Suprapubic skin (tissue), 4 donors: Measurements from ENCODE around the gene ZNF223. TPM values are rescaled to one million over a fixed set of nuclear protein-coding genes. Genes with fewer than 3 reads are reported as not detected.
A peak's percentile ranks its signal among the peaks of the same experiment; 100 is the strongest.

Experiments used
- DNase-seq, 2 donors: peaks; one replicate each; pipeline ENCODE4 v3.0.0-alpha.2; 2019; ENCODE audit warnings: low spot score in 2 of 2
- H3K27ac ChIP-seq: fragments of 200-600 bp; sonication (generic); one replicate; pipeline ENCODE4 v1.5.1; 2019
- H3K27me3 ChIP-seq: fragments of 200-600 bp; sonication (generic); one replicate; pipeline ENCODE4 v1.5.1; 2019
- H3K36me3 ChIP-seq: fragments of 200-600 bp; sonication (generic); one replicate; pipeline ENCODE4 v1.5.1; 2019
- H3K4me1 ChIP-seq: fragments of 200-600 bp; sonication (generic); one replicate; pipeline ENCODE4 v1.5.1; 2019
- H3K4me3 ChIP-seq: fragments of 200-600 bp; sonication (generic); one replicate; pipeline ENCODE4 v1.5.1; 2019; ENCODE audit warnings: mild to moderate bottlenecking
- H3K9me3 ChIP-seq: fragments of 200-600 bp; sonication (generic); one replicate; pipeline ENCODE4 v1.5.1; 2019
- EP300 ChIP-seq: sonication (generic); formaldehyde crosslinking; IDR thresholded peaks from one replicate; pipeline ENCODE4 v1.6.1; 2017; ENCODE audit warnings: antibody characterized with exemption
- POLR2A ChIP-seq, 2 donors: fragments of 450-650 bp; IDR thresholded peaks; one replicate each; pipeline ENCODE4 v1.6.1; 2017; ENCODE audit warnings: antibody characterized with exemption in 2 of 2, mild to moderate bottlenecking in 2 of 2, moderate library complexity in 2 of 2
- POLR2AphosphoS5 ChIP-seq, 3 donors: sonication (generic); formaldehyde crosslinking; IDR thresholded peaks; one replicate each; pipeline ENCODE4 v1.6.1; 2017; ENCODE audit warnings: antibody characterized with exemption in 3 of 3
- WGBS: methylation state at CpG from one replicate; pipeline ENCODE4 v1.1.5; 2018; 5-methylcytosine and 5-hydroxymethylcytosine counted together
- total RNA-seq, 4 donors: library from RNA; depleted of rRNA; stranded (reverse); fragments of >200 nt; gene quantifications; one replicate each; pipeline ENCODE4 v1.1.0, GENCODE V29; 2016
- TF ChIP-seq, protein P1 (sequence below), 2 donors: fragments of 200-600 bp in 1 of 2; fragments of 450-650 bp in 1 of 2; sonication (generic) in 1 of 2; IDR thresholded peaks; one replicate each; pipeline ENCODE4 v1.5.1; 2016 to 2019; ENCODE audit warnings: antibody characterized with exemption in 2 of 2, mild to moderate bottlenecking in 1 of 2, moderate library complexity in 1 of 2

The ZNF223 gene
- total RNA-seq, 4 donors from 2014 or later: 1.3 to 13.4 (median 5.7) TPM

DNA sequence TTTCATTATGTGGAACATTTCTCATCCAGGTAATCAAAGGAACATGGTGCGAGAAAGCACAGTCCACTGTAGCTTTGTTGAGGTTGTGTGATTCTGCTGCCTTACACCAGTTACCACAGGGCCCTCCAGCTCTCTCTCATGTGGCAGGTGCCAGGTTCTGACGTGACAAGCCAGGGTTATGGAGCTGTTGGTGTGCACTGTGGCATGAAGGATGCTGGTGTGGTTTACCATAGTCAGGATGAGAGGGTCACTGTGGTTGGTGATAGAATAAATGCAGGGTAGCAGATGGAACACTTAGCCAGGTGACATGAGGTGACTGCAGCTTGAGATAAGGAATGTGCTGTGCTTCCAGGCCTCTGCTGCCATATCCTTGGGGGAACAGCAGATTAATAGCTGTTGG lies 7.4 kb downstream of the ZNF223 start:
- Histone ChIP-seq H3K4me1 (no peaks in the 10 kb centered on the region), H3K27ac (no peak overlapping the region), H3K9me3 (peaks cover 12% of the 10 kb centered on the region), H3K4me3 (no peak overlapping the region), H3K36me3 (peaks cover 77% of the 10 kb centered on the region), H3K27me3 (no peaks in the 10 kb centered on the region)
- DNase-seq: no peak
- TF ChIP-seq EP300 (no peak), POLR2A (IDR thresholded peaks at IDR 0.05) (no peak), POLR2AphosphoS5 (IDR thresholded peaks at IDR 0.05) (no peak)
- TF ChIP-seq, protein P1, sequence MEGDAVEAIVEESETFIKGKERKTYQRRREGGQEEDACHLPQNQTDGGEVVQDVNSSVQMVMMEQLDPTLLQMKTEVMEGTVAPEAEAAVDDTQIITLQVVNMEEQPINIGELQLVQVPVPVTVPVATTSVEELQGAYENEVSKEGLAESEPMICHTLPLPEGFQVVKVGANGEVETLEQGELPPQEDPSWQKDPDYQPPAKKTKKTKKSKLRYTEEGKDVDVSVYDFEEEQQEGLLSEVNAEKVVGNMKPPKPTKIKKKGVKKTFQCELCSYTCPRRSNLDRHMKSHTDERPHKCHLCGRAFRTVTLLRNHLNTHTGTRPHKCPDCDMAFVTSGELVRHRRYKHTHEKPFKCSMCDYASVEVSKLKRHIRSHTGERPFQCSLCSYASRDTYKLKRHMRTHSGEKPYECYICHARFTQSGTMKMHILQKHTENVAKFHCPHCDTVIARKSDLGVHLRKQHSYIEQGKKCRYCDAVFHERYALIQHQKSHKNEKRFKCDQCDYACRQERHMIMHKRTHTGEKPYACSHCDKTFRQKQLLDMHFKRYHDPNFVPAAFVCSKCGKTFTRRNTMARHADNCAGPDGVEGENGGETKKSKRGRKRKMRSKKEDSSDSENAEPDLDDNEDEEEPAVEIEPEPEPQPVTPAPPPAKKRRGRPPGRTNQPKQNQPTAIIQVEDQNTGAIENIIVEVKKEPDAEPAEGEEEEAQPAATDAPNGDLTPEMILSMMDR (IDR thresholded peaks at IDR 0.05): no peak
- WGBS: 100% methylated on average over 2 of the region's 2 CpGs

DNA sequence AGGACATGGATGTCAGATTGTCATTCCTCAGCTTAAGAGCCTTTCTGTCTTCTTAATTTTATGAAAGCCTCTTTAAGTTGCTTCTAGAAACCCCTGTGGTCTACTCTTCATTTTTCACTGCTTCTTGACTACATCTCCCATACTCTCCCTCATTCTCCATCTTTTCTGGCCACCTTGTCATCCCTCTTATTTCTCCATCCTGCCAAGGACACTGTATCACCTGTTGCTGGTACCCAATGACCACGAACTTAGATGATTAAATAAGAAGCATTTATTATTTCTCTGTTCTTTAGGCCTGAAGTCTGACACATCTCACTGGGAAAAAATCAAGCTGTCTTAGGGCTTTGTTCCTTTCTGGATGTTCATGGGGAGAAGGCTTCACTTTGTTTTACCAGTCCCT lies 9.2 kb downstream of the ZNF223 start:
- H3K27me3 ChIP-seq: no peaks in the 10 kb centered on the region
- 96% methylated on average over 1 of the region's 1 CpG for WGBS
- no peak overlapping the region for H3K27ac ChIP-seq
- no peaks in the 10 kb centered on the region for H3K4me1 ChIP-seq
- no peak overlapping the region for H3K4me3 ChIP-seq
- TF ChIP-seq POLR2A (IDR thresholded peaks at IDR 0.05) (no peak), POLR2AphosphoS5 (IDR thresholded peaks at IDR 0.05) (no peak), EP300 (no peak)
- TF ChIP-seq, protein P1 (IDR thresholded peaks at IDR 0.05): no peak
- no peak for DNase-seq
- peaks cover 18% of the 10 kb centered on the region for H3K9me3 ChIP-seq
- H3K36me3 ChIP-seq: peaks cover 82% of the 10 kb centered on the region

DNA sequence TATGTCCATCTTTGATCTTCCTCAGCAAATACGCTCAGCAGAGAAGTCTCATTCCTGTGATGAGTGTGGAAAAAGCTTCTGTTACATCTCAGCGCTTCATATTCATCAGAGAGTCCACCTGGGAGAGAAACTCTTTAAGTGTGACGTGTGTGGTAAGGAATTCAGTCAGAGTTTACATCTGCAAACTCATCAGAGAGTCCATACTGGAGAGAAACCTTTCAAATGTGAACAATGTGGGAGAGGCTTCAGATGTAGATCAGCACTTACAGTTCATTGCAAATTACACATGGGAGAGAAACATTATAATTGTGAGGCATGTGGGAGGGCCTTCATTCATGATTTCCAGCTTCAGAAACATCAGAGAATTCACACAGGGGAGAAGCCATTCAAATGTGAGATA lies 14.5 kb downstream of the ZNF223 start:
- H3K36me3 ChIP-seq: peaks cover 61% of the 10 kb centered on the region
- no peaks in the 10 kb centered on the region for H3K27me3 ChIP-seq
- DNase-seq: no peak
- TF ChIP-seq POLR2AphosphoS5 (IDR thresholded peaks at IDR 0.05): no peak
- no peak for TF ChIP-seq EP300
- no peak for TF ChIP-seq POLR2A (IDR thresholded peaks at IDR 0.05)
- TF ChIP-seq, protein P1 (IDR thresholded peaks at IDR 0.05): no peak
- H3K4me3 ChIP-seq: no peak overlapping the region
- H3K4me1 ChIP-seq: peaks cover 3% of the 10 kb centered on the region
- no peak overlapping the region for H3K27ac ChIP-seq
- 78% methylated on average over 3 of the region's 3 CpGs for WGBS
- H3K9me3 ChIP-seq: peaks cover 47% of the 10 kb centered on the region

DNA sequence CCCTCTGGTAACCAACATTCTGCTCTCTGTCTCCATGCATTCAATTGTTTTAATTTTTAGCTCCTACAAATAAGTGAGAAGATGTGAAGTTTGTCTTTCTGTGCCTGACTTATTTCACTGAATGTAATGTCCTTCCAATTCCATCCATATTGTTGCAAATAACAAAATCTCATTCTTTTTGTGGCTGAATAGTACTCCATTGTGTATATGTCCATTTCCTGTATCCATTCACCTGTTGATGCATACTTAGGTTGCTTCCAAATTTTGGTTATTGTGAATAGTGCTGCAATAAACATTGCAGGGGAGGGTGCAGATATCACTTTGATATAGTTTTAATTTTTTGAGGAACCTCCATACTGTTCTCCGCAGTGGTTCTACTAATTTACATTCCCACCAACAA lies 17.6 kb downstream of the ZNF223 start:
- Histone ChIP-seq H3K4me3 (no peak overlapping the region), H3K36me3 (peaks cover 30% of the 10 kb centered on the region), H3K4me1 (peaks cover 19% of the 10 kb centered on the region), H3K27ac (no peak overlapping the region), H3K27me3 (no peaks in the 10 kb centered on the region), H3K9me3 (peaks cover 34% of the 10 kb centered on the region)
- 93% methylated on average over 1 of the region's 1 CpG for WGBS
- TF ChIP-seq POLR2A (IDR thresholded peaks at IDR 0.05) (no peak), EP300 (no peak), POLR2AphosphoS5 (IDR thresholded peaks at IDR 0.05) (no peak)
- TF ChIP-seq, protein P1 (IDR thresholded peaks at IDR 0.05): no peak
- no peak for DNase-seq

DNA sequence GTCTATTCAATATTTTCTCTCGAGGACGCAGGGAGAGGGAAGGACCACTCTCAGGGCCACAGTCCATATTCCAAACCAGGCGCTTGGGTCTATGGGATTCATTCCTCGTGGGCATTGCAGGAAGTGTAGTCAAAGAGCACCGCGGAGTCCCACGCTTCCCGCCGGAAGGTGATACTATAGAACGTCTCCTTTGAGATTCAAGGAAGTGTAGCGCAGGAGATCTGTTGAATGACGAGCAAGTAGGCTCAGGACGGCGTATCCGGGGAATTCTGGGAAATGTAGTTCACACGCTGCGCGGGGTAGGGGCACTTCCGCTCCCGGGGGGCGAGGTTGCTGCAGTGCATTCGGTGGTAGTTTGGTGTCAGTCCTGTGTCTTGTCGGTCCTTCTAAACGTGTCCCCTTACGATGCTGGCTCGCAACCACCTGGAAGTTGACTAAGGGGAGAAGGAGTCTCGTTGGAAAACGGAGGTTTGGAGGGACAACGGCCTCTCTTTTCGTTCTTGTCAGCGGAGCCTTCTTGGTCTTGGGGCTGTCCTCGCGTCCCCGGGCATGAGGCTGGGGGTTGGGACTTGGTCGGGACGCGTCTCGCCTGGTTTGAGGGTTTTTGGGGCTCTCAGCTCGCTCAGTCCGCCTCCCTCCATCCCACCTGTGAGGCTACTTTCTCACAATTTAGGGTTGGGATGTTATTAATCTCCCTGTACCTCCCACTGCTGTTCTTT lies 20.1 kb downstream of the ZNF223 start, which contains the start of gene ZNF284:
Gene ZNF284, plus strand, starts transcription at position 336 of the 719 bp plus-strand sequence. CDS start 4,231 bp downstream, outside the sequence.
- H3K27ac ChIP-seq: no peak within 1 kb of the TSS

More for the DNA sequence above, 20.1 kb downstream of the ZNF223 start, which contains the start of gene ZNF284:
- Histone ChIP-seq H3K4me3 (peak within 1 kb of the TSS; percentile 61), H3K27me3 (no peaks in the 10 kb centered on the region), H3K4me1 (peaks cover 19% of the 10 kb centered on the region), H3K36me3 (peaks cover 8% of the 10 kb centered on the region), H3K9me3 (peaks cover 22% of the 10 kb centered on the region)
- WGBS: 0% methylated on average over 10 of the region's 40 CpGs
- peak; percentile 87 to 89 for DNase-seq
- TF ChIP-seq EP300 (no peak), POLR2AphosphoS5 (IDR thresholded peaks at IDR 0.05) (peak in 1 of 3 donors; percentile 50)
